ENCODE measurements around the gene MUC20. TPM values are rescaled to one million over a fixed set of nuclear protein-coding genes. Genes with fewer than 3 reads are reported as not detected.

The MUC20 gene
- total and polyA plus RNA-seq, 2 experiments from 2014 or later, result 0.29 TPM; not detected in 1

DNA sequence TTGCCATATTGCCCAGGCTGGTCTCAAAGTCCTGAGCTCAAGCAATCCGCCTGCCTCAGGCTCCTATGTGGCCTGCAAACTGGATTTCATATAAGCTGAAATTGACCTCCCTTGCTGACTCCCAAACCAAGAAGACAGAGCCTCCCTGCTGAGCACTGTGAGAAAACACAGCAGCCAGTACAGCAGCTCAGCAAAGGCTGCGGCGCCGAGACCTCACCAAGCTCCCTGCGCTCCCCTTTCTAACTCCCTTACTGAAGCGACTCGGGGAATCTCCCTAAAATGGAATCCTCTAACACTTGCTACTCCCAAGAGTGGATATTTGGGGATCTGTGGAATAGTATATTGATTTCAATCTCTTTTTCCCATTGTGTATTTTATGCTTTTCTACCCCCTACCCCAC is 34.6 kb downstream of the MUC20 start:
- Mint-ChIP-seq H3K9me3 (no peaks in the 10 kb centered on the region; the same call in 2 of the 3 replicates), H3K4me1 (peaks cover 15% of the 10 kb centered on the region), H3K4me3 (no peak overlapping the region), H3K36me3 (ENCODE audit: low read depth) (no peaks in the 10 kb centered on the region), H3K27ac (no peak overlapping the region), H3K27me3 (ENCODE audit: insufficient read depth, low read depth, poor library complexity) (peaks cover 7% of the 10 kb centered on the region)
- no peak overlapping the region for H2AFZ ChIP-seq
- no peaks in the 10 kb centered on the region for H3K9me2 ChIP-seq (ENCODE audit: insufficient read depth)
- H4K20me1 ChIP-seq (replicated peaks; ENCODE audit: insufficient read depth), result no peaks in the 10 kb centered on the region
- DNase-seq (ENCODE audit: low spot score) (no peak), ATAC-seq (peak; percentile 15; the same call in 2 of the 3 replicates)
- H3K4me2 ChIP-seq, result no peak overlapping the region
- no peaks in the 10 kb centered on the region for H3F3A ChIP-seq (replicated peaks; ENCODE audit: low read depth)
- no peaks in the 10 kb centered on the region for H3K4me1 ChIP-seq (ENCODE audit: insufficient read depth)
- H3K79me2 ChIP-seq (replicated peaks; ENCODE audit: insufficient read depth), result no peaks in the 10 kb centered on the region
- H3K27me3 ChIP-seq (ENCODE audit: insufficient read depth), result no peaks in the 10 kb centered on the region
- H3K4me3 ChIP-seq, result no peak overlapping the region
- H3K36me3 ChIP-seq (ENCODE audit: insufficient read depth), result no peaks in the 10 kb centered on the region
- TF ChIP-seq ETS1 (IDR thresholded peaks at IDR 0.05) (no peak), CREB1 (CRISPR knock-in tag; IDR thresholded peaks at IDR 0.05; ENCODE audit: low read depth) (no peak), NANOG (IDR thresholded peaks at IDR 0.05; ENCODE audit: borderline replicate concordance) (no peak), ZNF114 (CRISPR knock-in tag; IDR thresholded peaks at IDR 0.05) (no peak), EZH2phosphoT487 (IDR thresholded peaks at IDR 0.05; ENCODE audit: unreplicated experiment) (no peak), ZNF462 (CRISPR knock-in tag; IDR thresholded peaks at IDR 0.05) (no peak), JUNB (IDR thresholded peaks at IDR 0.05; ENCODE audit: unreplicated experiment) (no peak), STAT1 (IDR thresholded peaks at IDR 0.05; ENCODE audit: unreplicated experiment) (no peak), POLR2AphosphoS5 (IDR thresholded peaks at IDR 0.05; ENCODE audit: low read depth) (no peak), ZNF331 (CRISPR knock-in tag; IDR thresholded peaks at IDR 0.05; ENCODE audit: low read depth) (no peak), EZH2 (IDR thresholded peaks at IDR 0.05; ENCODE audit: low read depth, unreplicated experiment) (no peak)
- TF ChIP-seq, protein P1, sequence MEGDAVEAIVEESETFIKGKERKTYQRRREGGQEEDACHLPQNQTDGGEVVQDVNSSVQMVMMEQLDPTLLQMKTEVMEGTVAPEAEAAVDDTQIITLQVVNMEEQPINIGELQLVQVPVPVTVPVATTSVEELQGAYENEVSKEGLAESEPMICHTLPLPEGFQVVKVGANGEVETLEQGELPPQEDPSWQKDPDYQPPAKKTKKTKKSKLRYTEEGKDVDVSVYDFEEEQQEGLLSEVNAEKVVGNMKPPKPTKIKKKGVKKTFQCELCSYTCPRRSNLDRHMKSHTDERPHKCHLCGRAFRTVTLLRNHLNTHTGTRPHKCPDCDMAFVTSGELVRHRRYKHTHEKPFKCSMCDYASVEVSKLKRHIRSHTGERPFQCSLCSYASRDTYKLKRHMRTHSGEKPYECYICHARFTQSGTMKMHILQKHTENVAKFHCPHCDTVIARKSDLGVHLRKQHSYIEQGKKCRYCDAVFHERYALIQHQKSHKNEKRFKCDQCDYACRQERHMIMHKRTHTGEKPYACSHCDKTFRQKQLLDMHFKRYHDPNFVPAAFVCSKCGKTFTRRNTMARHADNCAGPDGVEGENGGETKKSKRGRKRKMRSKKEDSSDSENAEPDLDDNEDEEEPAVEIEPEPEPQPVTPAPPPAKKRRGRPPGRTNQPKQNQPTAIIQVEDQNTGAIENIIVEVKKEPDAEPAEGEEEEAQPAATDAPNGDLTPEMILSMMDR (conservative IDR thresholded peaks at IDR 0.05; ENCODE audit: low read depth in 2 of 2), result no peak
- TF ChIP-seq, protein P2, sequence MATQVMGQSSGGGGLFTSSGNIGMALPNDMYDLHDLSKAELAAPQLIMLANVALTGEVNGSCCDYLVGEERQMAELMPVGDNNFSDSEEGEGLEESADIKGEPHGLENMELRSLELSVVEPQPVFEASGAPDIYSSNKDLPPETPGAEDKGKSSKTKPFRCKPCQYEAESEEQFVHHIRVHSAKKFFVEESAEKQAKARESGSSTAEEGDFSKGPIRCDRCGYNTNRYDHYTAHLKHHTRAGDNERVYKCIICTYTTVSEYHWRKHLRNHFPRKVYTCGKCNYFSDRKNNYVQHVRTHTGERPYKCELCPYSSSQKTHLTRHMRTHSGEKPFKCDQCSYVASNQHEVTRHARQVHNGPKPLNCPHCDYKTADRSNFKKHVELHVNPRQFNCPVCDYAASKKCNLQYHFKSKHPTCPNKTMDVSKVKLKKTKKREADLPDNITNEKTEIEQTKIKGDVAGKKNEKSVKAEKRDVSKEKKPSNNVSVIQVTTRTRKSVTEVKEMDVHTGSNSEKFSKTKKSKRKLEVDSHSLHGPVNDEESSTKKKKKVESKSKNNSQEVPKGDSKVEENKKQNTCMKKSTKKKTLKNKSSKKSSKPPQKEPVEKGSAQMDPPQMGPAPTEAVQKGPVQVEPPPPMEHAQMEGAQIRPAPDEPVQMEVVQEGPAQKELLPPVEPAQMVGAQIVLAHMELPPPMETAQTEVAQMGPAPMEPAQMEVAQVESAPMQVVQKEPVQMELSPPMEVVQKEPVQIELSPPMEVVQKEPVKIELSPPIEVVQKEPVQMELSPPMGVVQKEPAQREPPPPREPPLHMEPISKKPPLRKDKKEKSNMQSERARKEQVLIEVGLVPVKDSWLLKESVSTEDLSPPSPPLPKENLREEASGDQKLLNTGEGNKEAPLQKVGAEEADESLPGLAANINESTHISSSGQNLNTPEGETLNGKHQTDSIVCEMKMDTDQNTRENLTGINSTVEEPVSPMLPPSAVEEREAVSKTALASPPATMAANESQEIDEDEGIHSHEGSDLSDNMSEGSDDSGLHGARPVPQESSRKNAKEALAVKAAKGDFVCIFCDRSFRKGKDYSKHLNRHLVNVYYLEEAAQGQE (IDR thresholded peaks at IDR 0.05; ENCODE audit: unreplicated experiment), result no peak
- H3K27ac ChIP-seq (ENCODE audit: low read depth), result no peak overlapping the region
